BE2C (cell line): ENCODE measurements around the gene RELL1.

Experiments
- DNase-seq: peaks from one replicate; pipeline ENCODE4 v3.0.0-alpha.2; 2020
- H3K27me3 ChIP-seq: fragments of 250-450 bp; sonication (Bioruptor Pico); 2 replicates; pipeline ENCODE4 v1.5.1; 2020; ENCODE audit warnings: mild to moderate bottlenecking
- H3K36me3 ChIP-seq: fragments of 250-450 bp; sonication (Bioruptor Pico); 2 replicates; pipeline ENCODE4 v1.5.1; 2020; ENCODE audit warnings: mild to moderate bottlenecking
- H3K4me1 ChIP-seq: fragments of 250-450 bp; sonication (Bioruptor Pico); 2 replicates; pipeline ENCODE4 v1.5.1; 2020
- H3K4me3 ChIP-seq: 2 replicates; pipeline ENCODE4 v1.5.1; 2011; ENCODE audit warnings: low read depth, low read length
- H3K9me3 ChIP-seq: fragments of 250-450 bp; sonication (Bioruptor Pico); 2 replicates; pipeline ENCODE4 v1.5.1; 2020
- TF ChIP-seq, protein P1 (sequence below): IDR thresholded peaks from 2 replicates; pipeline ENCODE4 v1.5.1; 2012; ENCODE audit warnings: mild to moderate bottlenecking, low read depth, low read length

The RELL1 gene

DNA sequence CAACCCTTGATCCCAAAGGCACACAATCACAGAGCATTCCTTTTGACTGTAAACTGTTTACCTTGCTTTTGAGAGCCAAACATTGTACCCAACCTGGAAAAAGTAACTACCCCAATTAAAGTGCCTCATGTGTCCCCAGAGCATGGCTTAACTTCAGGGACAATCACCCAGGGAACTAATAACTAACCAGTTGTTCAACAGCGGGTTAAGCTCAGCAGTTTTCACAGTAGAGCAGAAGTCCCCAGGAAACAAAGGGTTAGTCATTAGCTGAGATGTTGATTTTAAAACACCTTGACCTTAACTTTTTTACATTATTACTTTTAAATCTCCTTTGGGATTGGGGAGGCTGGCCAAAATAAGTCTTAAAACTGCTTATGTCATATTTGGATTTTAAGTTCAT is 94.8 kb downstream of the RELL1 start:
- no peaks in the 10 kb centered on the region for H3K36me3 ChIP-seq
- no peak for DNase-seq
- no peaks in the 10 kb centered on the region for H3K4me1 ChIP-seq
- H3K4me3 ChIP-seq, result no peak overlapping the region
- TF ChIP-seq, protein P1, sequence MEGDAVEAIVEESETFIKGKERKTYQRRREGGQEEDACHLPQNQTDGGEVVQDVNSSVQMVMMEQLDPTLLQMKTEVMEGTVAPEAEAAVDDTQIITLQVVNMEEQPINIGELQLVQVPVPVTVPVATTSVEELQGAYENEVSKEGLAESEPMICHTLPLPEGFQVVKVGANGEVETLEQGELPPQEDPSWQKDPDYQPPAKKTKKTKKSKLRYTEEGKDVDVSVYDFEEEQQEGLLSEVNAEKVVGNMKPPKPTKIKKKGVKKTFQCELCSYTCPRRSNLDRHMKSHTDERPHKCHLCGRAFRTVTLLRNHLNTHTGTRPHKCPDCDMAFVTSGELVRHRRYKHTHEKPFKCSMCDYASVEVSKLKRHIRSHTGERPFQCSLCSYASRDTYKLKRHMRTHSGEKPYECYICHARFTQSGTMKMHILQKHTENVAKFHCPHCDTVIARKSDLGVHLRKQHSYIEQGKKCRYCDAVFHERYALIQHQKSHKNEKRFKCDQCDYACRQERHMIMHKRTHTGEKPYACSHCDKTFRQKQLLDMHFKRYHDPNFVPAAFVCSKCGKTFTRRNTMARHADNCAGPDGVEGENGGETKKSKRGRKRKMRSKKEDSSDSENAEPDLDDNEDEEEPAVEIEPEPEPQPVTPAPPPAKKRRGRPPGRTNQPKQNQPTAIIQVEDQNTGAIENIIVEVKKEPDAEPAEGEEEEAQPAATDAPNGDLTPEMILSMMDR, result no peak
- no peaks in the 10 kb centered on the region for H3K9me3 ChIP-seq
- no peaks in the 10 kb centered on the region for H3K27me3 ChIP-seq

DNA sequence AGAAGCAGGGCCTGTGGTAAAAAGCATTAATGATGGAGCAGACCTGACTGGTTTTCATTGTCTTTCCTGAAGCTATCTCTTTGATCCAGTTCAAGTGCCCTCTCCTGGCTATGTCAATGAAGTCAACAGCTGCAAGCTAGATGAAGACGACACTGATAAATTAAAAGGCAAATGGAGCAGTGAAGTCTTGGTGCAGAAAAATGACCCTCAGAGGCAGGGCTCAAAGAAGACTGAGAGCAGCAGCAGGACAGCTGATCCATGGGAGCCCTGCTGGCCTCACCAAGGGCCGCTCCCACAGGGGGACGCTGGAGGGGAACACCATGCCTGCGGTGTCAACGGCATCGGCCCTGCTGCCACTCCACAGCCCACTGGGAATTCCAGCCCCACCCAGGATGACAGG is 96.2 kb downstream of the RELL1 start:
- TF ChIP-seq, protein P1, result no peak
- no peaks in the 10 kb centered on the region for H3K4me1 ChIP-seq
- DNase-seq, result no peak
- no peaks in the 10 kb centered on the region for H3K27me3 ChIP-seq
- no peaks in the 10 kb centered on the region for H3K36me3 ChIP-seq
- no peaks in the 10 kb centered on the region for H3K9me3 ChIP-seq
- no peak overlapping the region for H3K4me3 ChIP-seq

DNA sequence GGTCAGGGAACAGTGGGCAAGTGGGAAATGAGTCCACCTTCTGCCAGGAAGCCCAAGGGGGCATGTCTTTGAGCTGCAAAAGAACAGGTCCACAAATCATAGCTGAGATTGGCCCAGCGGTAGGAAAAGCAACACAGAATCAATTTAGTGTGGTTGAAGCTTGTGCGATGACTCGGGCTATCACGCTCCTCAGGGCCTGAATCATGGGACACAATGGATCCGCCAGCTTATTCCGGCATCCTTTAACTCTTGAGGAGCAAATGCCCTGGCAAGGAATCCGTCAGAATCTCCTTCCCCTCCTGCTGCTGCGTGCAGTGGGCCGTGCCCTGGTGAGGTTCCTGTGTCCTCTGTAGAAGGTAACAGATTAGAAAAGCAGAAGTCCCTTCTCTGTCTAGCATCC is 98.0 kb downstream of the RELL1 start:
- Histone ChIP-seq H3K4me3 (no peak overlapping the region), H3K4me1 (no peaks in the 10 kb centered on the region), H3K9me3 (no peaks in the 10 kb centered on the region), H3K36me3 (no peaks in the 10 kb centered on the region), H3K27me3 (no peaks in the 10 kb centered on the region)
- TF ChIP-seq, protein P1, result no peak
- DNase-seq, result no peak

DNA sequence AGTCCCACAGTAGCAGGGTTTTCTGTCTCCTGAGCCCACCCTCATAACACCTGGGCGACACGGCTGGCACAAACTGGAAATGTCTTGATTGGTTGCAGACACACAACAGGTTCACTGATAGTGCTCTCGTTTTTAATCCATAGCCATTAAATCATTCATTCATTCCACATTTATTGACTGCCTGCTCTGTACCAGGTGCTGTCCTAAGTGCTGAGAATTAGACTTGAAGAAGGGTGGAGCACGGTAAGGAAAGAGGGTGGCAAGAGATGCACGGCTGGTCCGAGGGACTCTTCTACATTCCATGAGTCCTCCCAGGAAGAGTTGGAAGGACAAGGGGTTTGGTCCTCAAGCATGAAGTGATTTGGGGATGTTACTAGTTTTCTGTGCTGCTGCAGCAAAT is 100.0 kb downstream of the RELL1 start:
- no peak for DNase-seq
- TF ChIP-seq, protein P1, result no peak
- Histone ChIP-seq H3K9me3 (no peaks in the 10 kb centered on the region), H3K4me3 (no peak overlapping the region), H3K4me1 (no peaks in the 10 kb centered on the region), H3K36me3 (no peaks in the 10 kb centered on the region), H3K27me3 (no peaks in the 10 kb centered on the region)

DNA sequence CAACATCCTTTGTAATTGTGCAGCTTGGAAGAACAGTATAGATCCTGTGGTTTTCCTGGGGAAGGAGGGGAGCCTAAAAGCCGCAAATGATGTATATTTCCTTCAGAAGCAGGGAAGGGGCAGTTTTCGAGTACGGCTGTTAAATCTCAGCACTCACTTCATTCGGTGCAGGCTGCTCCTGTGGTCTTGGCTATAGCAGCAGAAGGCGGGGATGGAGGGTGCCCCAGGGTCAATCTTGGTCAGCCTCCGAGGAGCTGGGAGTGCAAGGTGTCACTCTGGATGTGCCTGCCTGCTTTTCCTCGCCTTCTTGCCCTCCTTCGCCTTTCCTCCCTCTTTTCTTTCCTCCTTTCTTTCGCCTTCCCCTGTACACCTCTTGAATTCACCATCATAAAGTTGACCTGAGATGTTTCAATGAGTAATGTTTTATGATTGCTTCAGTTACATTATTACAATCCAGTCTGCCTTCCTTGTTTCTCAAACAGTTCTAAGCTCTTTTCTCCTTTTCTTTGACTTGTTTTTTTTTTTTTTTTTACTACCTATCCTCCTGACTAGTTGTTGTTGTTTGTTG is 101.6 kb downstream of the RELL1 start:
- no peaks in the 10 kb centered on the region for H3K4me1 ChIP-seq
- TF ChIP-seq, protein P1, result no peak
- no peak for DNase-seq
- H3K9me3 ChIP-seq, result no peaks in the 10 kb centered on the region
- H3K4me3 ChIP-seq, result no peak overlapping the region
- H3K27me3 ChIP-seq, result no peaks in the 10 kb centered on the region
- H3K36me3 ChIP-seq, result no peaks in the 10 kb centered on the region

DNA sequence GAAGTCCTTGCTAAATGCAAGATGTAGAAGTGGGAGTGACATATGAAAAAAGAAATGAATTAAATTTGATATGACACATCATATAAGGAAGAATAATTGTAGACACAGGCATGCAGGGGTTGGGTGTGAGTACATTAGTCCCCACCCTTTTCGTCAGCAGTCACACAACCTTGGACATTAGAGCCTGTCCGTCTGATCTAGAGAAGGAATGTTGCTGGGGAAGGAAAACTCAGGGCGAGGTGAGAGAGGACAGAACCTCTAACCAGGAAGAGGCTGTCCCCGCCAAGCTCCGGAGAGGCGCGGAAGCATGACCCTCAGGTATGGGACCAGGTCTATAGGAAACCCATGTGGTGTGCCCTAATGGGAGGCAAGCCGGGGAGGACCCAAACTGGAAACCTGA is 102.1 kb downstream of the RELL1 start:
- Histone ChIP-seq H3K4me3 (no peak overlapping the region), H3K4me1 (no peaks in the 10 kb centered on the region), H3K36me3 (no peaks in the 10 kb centered on the region), H3K27me3 (no peaks in the 10 kb centered on the region), H3K9me3 (no peaks in the 10 kb centered on the region)
- no peak for DNase-seq
- TF ChIP-seq, protein P1, result no peak
